ENCODE measurements around the gene COX17.
A peak's percentile ranks its signal among the peaks of the same experiment; 100 is the strongest.

COX17 gene

GRCh38 chr3:119672776-119673175 lies 4.4 kb downstream of the COX17 start:
- no peak for DNase-seq

GRCh38 chr3:119669906-119670570 lies 7.2 kb downstream of the COX17 start:
- no peak for DNase-seq

- DNase-seq, result no peak
Observed at GRCh38 chr3:119665954-119666559, 11.1 kb downstream of the COX17 start.

GRCh38 chr3:119664850-119665379 lies 12.3 kb downstream of the COX17 start:
- DNase-seq, result peak; percentile 60

- DNase-seq, result no peak
Observed at GRCh38 chr3:119664370-119664769, 12.8 kb downstream of the COX17 start.

- DNase-seq, result no peak
Observed at GRCh38 chr3:119663885-119664284, 13.3 kb downstream of the COX17 start.

GRCh38 chr3:119662604-119663373 lies 14.4 kb downstream of the COX17 start:
- DNase-seq, result no peak

GRCh38 chr3:119660474-119661440 lies 16.4 kb downstream of the COX17 start, which contains the start of gene POPDC2:
Gene POPDC2, minus strand, starts transcription at chr3:119660589. Its CDS starts 166 bp downstream, at chr3:119660423.
- peak; percentile 93 for DNase-seq

- no peak for DNase-seq
Observed at GRCh38 chr3:119659606-119660291, 17.5 kb downstream of the COX17 start.

GRCh38 chr3:119658994-119659393 lies 18.2 kb downstream of the COX17 start:
- no peak for DNase-seq

GRCh38 chr3:119657887-119658702 lies 19.1 kb downstream of the COX17 start:
- DNase-seq, result no peak

- DNase-seq, result no peak
Observed at GRCh38 chr3:119653876-119654275, 23.3 kb downstream of the COX17 start.

GRCh38 chr3:119652306-119653033 lies 24.7 kb downstream of the COX17 start:
- DNase-seq, result no peak

GRCh38 chr3:119649761-119650160 lies 27.4 kb downstream of the COX17 start:
- no peak for DNase-seq

- DNase-seq, result no peak
Observed at GRCh38 chr3:119647843-119648575, 29.2 kb downstream of the COX17 start.

- DNase-seq, result no peak
Observed at GRCh38 chr3:119647171-119647570, 30.0 kb downstream of the COX17 start.

- DNase-seq, result no peak
Observed at GRCh38 chr3:119645813-119646212, 31.4 kb downstream of the COX17 start.

GRCh38 chr3:119644481-119644880 lies 32.7 kb downstream of the COX17 start:
- no peak for DNase-seq

- no peak for DNase-seq
Observed at GRCh38 chr3:119643528-119643927, 33.7 kb downstream of the COX17 start.

All from islet precursor cell (in vitro differentiated cells).